Measurements from ENCODE around the gene ATL1. TPM values are rescaled to one million over a fixed set of nuclear protein-coding genes. Genes with fewer than 3 reads are reported as not detected.

Gene ATL1
- total and polyA plus RNA-seq, 2 of the 13 experiments (the other 11 are each of a cell fraction or from before 2014, with no cell fraction given) = 0.60 to 0.65 TPM

- TF ChIP-seq ZNF24 (IDR thresholded peaks at IDR 0.05) (no peak), PRDM10 (CRISPR knock-in tag; IDR thresholded peaks at IDR 0.05; ENCODE audit: low read depth) (no peak), AHDC1 (CRISPR knock-in tag; IDR thresholded peaks at IDR 0.05; ENCODE audit: borderline replicate concordance) (no peak), RARG (CRISPR knock-in tag; IDR thresholded peaks at IDR 0.05; ENCODE audit: low read depth) (no peak), ZFP90 (CRISPR knock-in tag; IDR thresholded peaks at IDR 0.05; ENCODE audit: borderline replicate concordance) (no peak; the same call in 1 of the 2 replicates), BHLHE40 (IDR thresholded peaks at IDR 0.05; ENCODE audit: low read length) (no peak), MBNL3 (CRISPR knock-in tag; conservative IDR thresholded peaks at IDR 0.05) (no peak), NCOA2 (CRISPR knock-in tag; IDR thresholded peaks at IDR 0.05) (no peak; the same call in none of the 2 replicates), PBX3 (CRISPR knock-in tag; IDR thresholded peaks at IDR 0.05; ENCODE audit: borderline replicate concordance) (no peak), EP300 (IDR thresholded peaks at IDR 0.05; ENCODE audit: low read depth in 2 of 2, low read length in 2 of 2) (peak in 1 of 2 experiments; percentile 13; a peak in 2 of 4 replicates), EP300 (CRISPR knock-in tag; IDR thresholded peaks at IDR 0.05; ENCODE audit: borderline replicate concordance) (no peak)
Observed at GRCh38 chr14:50667996-50668825, 108.3 kb downstream of the ATL1 start, which contains the start of gene SAV1 (continued).

All from HepG2 (cell line).